Measurements from ENCODE around the gene CSTF3. TPM values are rescaled to one million over a fixed set of nuclear protein-coding genes. Genes with fewer than 3 reads are reported as not detected.

Gene CSTF3
- total RNA-seq, 1 donor from 2014 or later: 42.8 TPM

Small RNA genes lying within 50 kb of the gene (small RNA-seq; reads per million reads assigned to genes)
- not detected for gene RF00019 (ENCODE audit: low replicate concordance)

Other genes starting within 250 kb of the CSTF3 start
- 2.2 TPM for gene DEPDC7, start 145.6 kb downstream of the CSTF3 start, total RNA-seq
- 39.1 TPM for gene TCP11L1, start 121.9 kb downstream of the CSTF3 start, total RNA-seq
- 133 TPM for gene HIPK3, start 95.9 kb upstream of the CSTF3 start, total RNA-seq
- 52.6 TPM for gene KIAA1549L, start 214.6 kb upstream of the CSTF3 start, total RNA-seq

All from temporal lobe (tissue), 2 donors.